OCI-LY3 (cell line): ENCODE data around the gene TRIM46.

Experiments used
- H2AFZ ChIP-seq: fragments of 200-600, 300-600 bp; shearing (Covaris generic); 2 replicates; pipeline ENCODE4 v1.6.0; 2014; ENCODE audit warnings: antibody characterized with exemption, low read depth, low read length
- H3K27ac ChIP-seq: fragments of 200-600, 300-600 bp; sonication (generic); 2 replicates; pipeline ENCODE4 v1.5.1; 2014; ENCODE audit warnings: mild to moderate bottlenecking, low read length, moderate library complexity, mixed read lengths
- H3K27me3 ChIP-seq: fragments of 200-600, 300-600 bp; sonication (generic); 2 replicates; pipeline ENCODE4 v1.6.1; 2014; ENCODE audit warnings: low read depth, low read length, mixed read lengths
- H3K36me3 ChIP-seq: fragments of 200-600, 300-600 bp; sonication (generic); replicated peaks from 2 replicates; pipeline ENCODE3; 2014; ENCODE audit warnings: low read depth, low read length, mixed read lengths
- H3K4me1 ChIP-seq: fragments of 300-600, 200-600 bp; sonication (generic); 2 replicates; pipeline ENCODE4 v1.6.1; 2014; ENCODE audit warnings: low read length, mixed read lengths
- H3K4me2 ChIP-seq: fragments of 200-600, 300-600 bp; sonication (generic); 2 replicates; pipeline ENCODE4 v1.6.1; 2014; ENCODE audit warnings: low read length, mixed read lengths
- H3K4me3 ChIP-seq: fragments of 300-600, 200-600 bp; sonication (generic); 2 replicates; pipeline ENCODE4 v1.5.1; 2014; ENCODE audit warnings: antibody characterized with exemption, mild to moderate bottlenecking, low read length, moderate library complexity
- H3K79me2 ChIP-seq: fragments of 300-600, 200-600 bp; shearing (Covaris generic); 2 replicates; pipeline ENCODE4 v1.6.1; 2014; ENCODE audit warnings: mild to moderate bottlenecking, low read length, mixed read lengths
- H3K9ac ChIP-seq: fragments of 300-600, 200-600 bp; shearing (Covaris generic); 2 replicates; pipeline ENCODE4 v1.6.0; 2014; ENCODE audit warnings: mild to moderate bottlenecking, low read length, moderate library complexity
- H3K9me3 ChIP-seq: fragments of 200-600, 300-600 bp; shearing (Covaris generic); 2 replicates; pipeline ENCODE4 v1.6.1; 2014; ENCODE audit warnings: low read length, mixed read lengths; ENCODE audit not compliant: insufficient read depth
- H4K20me1 ChIP-seq: fragments of 200-600, 300-600 bp; sonication (generic); 2 replicates; pipeline ENCODE4 v1.6.1; 2016; ENCODE audit warnings: low read length, mixed read lengths; ENCODE audit not compliant: insufficient read depth
- CTCF ChIP-seq: fragments of 200-600, 300-600 bp; sonication (generic); IDR thresholded peaks from 2 replicates; pipeline ENCODE4 v1.5.1; 2014; ENCODE audit warnings: antibody characterized with exemption, low read length, low read depth
- EZH2phosphoT487 ChIP-seq: fragments of 200-600 bp; shearing (Covaris generic); IDR thresholded peaks from 2 replicates; pipeline ENCODE4 v1.6.1; 2018; ENCODE audit warnings: antibody characterized with exemption, mixed run types, low read depth

TRIM46 gene

GRCh38 chr1:155206891-155207805, 33.5 kb downstream of the TRIM46 start:
- H3K9ac ChIP-seq, result peak overlapping the region; percentile 91
- TF ChIP-seq CTCF (peak; percentile 96), EZH2phosphoT487 (no peak)
- no peaks in the 10 kb centered on the region for H4K20me1 ChIP-seq
- H3K27ac ChIP-seq, result no peak overlapping the region
- peak overlapping the region; percentile 88 for H3K4me3 ChIP-seq
- peaks cover 23% of the 10 kb centered on the region for H3K4me1 ChIP-seq
- H3K36me3 ChIP-seq, result no peaks in the 10 kb centered on the region
- no peaks in the 10 kb centered on the region for H3K27me3 ChIP-seq
- peak overlapping the region; percentile 98 for H3K4me2 ChIP-seq
- H3K79me2 ChIP-seq, result peaks cover 6% of the 10 kb centered on the region
- H2AFZ ChIP-seq, result no peak overlapping the region
- no peaks in the 10 kb centered on the region for H3K9me3 ChIP-seq

- Histone ChIP-seq H3K4me3 (peak within 1 kb of the TSS; percentile 88), H3K36me3 (no peaks in the 10 kb centered on the region), H3K27ac (peak within 1 kb of the TSS; percentile 79), H3K9ac (peak within 1 kb of the TSS; percentile 91), H3K9me3 (no peaks in the 10 kb centered on the region), H3K4me1 (peaks cover 23% of the 10 kb centered on the region), H3K79me2 (peaks cover 6% of the 10 kb centered on the region), H3K4me2 (peak within 1 kb of the TSS; percentile 98), H2AFZ (peak within 1 kb of the TSS; percentile 44), H4K20me1 (no peaks in the 10 kb centered on the region), H3K27me3 (no peaks in the 10 kb centered on the region)
- TF ChIP-seq CTCF, result no peak
- no peak for TF ChIP-seq EZH2phosphoT487
Measured at GRCh38 chr1:155207806-155208540, 34.3 kb downstream of the TRIM46 start, which contains the start of gene THBS3. TSS of gene THBS3 (minus strand) at chr1:155207897. CDS start at chr1:155207876, 21 bp downstream.

GRCh38 chr1:155208541-155209311, 35.1 kb downstream of the TRIM46 start, which contains the start of gene MTX1:
TSS of gene MTX1 (plus strand) at chr1:155208695. CDS start at chr1:155208805, 110 bp downstream.
- TF ChIP-seq EZH2phosphoT487 (no peak), CTCF (no peak)
- no peaks in the 10 kb centered on the region for H3K27me3 ChIP-seq
- H3K4me3 ChIP-seq, result peak within 1 kb of the TSS; percentile 88
- H2AFZ ChIP-seq, result peak within 1 kb of the TSS; percentile 44
- H3K9me3 ChIP-seq, result no peaks in the 10 kb centered on the region
- H4K20me1 ChIP-seq, result no peaks in the 10 kb centered on the region
- H3K79me2 ChIP-seq, result peaks cover 6% of the 10 kb centered on the region
- H3K27ac ChIP-seq, result peak within 1 kb of the TSS; percentile 79
- peak within 1 kb of the TSS; percentile 91 for H3K9ac ChIP-seq
- H3K36me3 ChIP-seq, result no peaks in the 10 kb centered on the region
- H3K4me2 ChIP-seq, result peak within 1 kb of the TSS; percentile 98
- H3K4me1 ChIP-seq, result peaks cover 23% of the 10 kb centered on the region
